NCI-H345 (cell line): Measurements from ENCODE around the gene PHF10.

Experiments
- DNase-seq: peaks from one replicate; lab custom pipeline; 2025; lab: John Stamatoyannopoulos, UW

Gene PHF10

DNA sequence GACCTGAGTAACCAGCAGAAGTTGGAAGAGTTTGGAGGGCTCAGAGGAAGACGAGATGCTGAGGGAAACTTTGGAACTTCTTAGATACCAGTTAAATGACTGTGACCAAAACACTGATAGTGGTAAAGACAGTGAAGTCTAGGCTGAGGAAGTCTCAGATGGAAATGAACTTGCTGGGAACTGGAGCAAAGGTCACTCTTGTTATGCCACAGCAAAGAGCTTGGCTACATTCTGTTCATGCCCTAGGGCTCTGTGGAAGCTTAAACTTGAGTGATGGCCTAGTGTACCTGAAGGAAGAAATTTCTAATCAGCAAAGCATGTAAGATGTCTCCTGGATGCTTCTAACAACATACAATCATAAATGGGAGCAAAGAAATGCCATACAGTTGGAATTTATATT lies 47.2 kb downstream of the PHF10 start:
- DNase-seq = no peak

DNA sequence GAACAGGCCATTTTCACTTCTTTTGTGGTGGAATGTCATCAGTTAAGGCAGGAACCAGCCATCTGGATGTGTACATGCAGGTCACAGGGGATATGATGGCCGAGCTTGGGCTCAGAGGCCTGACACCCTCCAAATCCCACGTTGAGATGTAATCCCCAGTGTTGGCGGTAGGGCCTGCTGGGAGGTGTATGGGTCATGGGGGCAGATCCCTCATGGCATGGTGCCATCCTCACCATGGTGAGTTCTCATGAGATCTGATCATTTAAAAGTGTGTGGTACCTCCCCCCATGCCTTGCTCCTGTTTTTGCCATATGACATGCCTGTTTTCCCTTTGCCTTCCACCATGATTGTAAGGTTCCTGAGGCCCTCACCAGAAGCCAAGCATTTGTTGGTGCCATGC lies 49.3 kb downstream of the PHF10 start:
- no peak for DNase-seq

DNA sequence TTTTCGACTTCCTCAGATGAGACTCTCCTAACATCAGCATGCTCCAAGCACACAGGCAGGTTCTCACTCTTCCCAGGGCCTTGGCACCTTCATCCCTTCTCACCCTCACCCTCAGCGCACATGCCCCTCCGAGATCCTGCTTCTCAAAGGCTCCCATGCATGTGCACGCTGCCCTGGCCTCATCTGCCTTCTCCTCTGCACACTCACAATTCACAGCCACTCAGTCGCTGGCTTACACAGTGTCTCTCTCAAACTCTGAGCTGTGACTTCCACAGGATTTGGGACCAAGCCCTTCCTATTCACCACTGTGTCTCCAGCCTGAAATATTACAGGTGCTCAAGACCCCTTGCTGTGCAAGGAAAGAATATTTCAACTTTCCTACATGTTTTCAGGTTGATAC lies 52.7 kb downstream of the PHF10 start:
- DNase-seq = no peak

DNA sequence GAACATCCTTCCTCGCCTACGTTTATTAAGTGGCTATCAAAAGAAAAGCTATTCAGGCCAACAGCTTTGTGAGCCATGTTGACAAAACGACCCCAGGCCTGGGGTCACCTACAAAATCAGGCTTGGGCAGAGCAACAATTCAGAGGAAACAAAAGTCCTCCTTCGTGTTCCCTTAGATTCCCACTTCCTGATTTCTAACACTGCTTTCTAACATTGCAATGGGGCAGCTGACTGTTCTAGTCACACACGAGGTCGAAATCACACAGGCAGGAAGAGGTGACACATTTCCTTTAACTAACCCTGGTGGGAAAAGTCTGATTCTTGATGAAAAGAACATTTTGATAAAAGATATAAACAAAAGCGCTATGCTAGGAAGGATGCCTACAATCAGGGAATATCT lies 54.4 kb downstream of the PHF10 start:
- DNase-seq = no peak

DNA sequence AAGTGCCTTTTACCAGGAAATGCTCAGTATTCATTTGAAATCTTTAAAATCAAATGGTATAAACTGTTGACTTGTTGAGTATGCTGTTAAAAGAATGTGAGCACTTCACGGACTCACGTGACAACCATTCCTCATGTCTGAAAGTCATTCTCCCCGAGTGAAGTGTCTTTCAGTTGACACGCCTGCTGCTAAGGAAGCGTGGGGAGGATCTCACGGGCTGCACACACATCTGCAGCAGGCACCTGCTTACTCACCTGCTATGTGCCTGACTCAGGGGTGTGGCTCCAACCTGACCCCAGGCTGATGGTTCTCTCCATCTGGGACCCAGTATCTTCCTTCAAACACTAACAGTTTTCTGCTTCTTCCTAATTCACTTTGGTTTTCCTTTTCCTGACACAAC lies 55.2 kb downstream of the PHF10 start:
- DNase-seq = peak; percentile 72

DNA sequence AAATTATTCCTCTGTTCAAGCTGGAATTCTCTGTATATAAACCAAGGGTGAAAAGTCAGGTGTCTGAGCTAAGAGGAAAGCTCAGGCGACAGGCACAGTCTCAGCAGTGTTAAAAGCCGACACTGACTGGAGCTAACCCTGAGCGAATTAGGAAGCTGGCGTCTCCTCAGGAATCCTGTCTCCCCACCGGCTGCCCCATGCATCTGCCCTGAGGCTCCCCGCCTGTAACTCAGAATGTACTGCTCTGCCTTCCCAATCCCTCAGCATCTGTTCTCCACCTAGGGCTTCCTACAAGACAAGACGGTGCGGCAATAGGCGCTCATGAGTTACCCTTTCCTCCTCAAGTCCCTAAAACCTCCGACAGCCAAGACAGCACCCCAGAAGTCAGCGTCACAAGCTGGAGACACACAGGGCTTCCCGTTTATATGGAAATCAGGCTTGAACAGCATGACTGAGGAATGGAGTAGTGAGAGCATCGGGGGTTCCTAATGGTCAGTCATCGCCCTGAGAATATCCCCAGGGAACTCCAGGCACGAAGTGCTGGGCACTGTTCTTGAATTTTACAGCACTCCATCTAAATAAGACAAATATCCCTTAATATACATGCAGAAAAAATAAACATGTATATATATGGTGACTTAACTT lies 56.0 kb downstream of the PHF10 start:
- no peak for DNase-seq

DNA sequence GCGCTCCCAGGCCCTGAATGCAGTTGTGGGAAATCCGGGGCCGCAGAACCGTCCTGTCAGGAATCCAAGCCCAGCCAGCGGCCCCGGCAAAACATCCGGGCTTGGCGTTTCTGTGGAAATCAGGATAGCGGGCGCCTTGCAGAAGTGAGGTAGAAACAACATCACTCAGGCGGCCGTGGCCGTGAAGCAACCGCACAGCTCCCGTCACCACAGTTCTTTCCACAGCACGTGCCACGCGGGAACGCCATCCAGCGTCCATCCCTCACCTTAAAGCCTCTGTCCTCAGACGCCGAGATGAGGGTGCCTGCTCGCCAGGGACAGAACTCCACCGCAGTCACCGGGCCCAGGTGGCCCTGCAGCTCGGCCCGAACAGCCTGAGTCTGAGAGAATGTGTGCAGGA lies 56.6 kb downstream of the PHF10 start:
- no peak for DNase-seq

DNA sequence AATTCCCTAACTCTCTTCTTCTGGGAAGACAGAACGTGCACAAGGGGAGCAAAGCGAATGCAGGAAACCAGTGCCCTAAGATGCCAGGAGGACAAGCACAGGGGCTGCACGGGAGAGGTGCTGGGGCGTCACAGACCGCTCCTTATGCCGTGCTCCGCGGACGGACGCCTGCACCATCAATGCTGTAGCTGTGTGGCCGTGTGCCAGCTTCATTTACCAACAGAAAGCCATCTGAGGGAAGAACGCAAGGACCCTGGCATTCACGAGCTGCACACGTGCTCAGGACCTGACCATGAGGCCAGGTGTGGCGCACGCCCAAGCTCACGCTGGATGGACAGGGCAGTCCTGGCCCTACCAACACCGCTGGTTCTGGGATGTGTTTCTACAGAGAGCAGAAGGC lies 57.9 kb downstream of the PHF10 start:
- peak; percentile 70 for DNase-seq

DNA sequence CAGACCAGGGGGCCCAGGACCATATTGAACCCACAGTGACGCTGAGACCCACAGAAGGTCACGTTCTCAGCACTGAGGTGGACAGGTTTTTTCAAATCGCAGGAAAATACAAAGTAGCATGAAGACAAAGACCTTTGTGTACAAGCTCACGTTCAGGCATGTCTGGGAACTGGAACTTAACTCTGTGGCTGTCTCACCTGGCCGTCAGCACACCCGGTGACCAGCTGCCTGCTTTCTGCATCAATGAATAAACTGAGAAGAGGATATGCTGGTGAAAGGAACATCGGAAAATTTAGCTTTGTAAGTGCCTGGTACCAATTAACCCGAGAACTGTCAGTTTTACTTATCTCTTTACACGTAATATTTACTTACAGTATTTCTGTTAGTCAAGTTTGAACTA lies 59.0 kb downstream of the PHF10 start:
- peak; percentile 87 for DNase-seq

DNA sequence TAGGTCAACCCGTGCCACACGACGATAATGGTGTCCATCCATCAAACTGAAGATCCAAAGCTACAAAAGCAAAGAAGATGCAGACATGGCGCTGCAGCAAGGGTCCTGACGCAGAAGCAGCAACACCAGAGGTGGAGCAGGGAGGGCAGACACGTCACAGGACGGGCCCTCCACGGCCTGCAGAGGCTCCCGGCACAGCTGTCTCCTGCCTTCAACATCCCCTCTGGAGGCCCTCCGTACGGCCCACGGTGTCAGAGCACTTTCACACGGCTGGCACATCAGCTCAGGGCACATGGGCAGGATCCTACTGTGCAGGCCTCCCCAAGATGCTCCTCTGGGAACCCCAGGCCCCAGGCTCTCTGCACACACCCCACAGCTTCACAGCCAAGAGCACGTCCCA lies 60.1 kb downstream of the PHF10 start:
- DNase-seq = no peak

DNA sequence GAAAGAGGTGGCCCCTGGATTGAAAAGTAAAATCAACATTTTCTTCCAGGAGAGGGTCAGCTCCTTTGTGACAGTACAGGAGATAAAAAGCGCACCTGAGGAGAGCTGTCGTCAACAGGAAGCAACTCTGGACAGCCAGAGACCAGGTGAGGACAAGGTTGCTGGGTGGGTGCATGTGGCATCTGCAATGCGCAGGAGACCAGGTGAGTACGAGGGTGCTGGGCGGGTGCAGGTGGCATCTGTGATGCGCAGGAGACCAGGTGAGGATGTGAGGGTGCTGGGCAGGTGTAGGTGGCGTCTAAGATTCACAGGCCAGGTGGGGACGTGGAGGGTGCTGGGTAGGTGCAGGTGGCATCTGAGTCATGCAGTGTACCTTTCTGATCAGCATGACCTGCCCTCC lies 60.8 kb downstream of the PHF10 start:
- DNase-seq = peak; percentile 73

DNA sequence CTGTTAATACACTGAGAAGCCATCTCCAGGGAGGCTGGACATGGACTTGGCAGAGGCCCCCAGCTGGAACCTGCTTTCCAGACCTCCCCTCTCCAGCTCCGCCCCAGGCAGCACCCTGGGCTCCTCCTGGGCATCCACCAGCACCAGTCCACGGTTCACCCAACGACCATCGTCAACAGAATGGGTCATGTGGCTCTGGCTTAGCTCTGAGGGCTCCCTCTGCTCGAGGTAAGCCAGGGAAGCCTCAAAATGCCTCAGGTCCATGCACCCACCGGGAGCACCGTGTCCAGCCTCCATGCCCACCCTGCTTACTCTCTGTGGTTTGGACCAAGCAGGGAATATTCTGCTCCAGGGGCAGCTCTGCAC lies 62.9 kb downstream of the PHF10 start:
- DNase-seq = no peak

DNA sequence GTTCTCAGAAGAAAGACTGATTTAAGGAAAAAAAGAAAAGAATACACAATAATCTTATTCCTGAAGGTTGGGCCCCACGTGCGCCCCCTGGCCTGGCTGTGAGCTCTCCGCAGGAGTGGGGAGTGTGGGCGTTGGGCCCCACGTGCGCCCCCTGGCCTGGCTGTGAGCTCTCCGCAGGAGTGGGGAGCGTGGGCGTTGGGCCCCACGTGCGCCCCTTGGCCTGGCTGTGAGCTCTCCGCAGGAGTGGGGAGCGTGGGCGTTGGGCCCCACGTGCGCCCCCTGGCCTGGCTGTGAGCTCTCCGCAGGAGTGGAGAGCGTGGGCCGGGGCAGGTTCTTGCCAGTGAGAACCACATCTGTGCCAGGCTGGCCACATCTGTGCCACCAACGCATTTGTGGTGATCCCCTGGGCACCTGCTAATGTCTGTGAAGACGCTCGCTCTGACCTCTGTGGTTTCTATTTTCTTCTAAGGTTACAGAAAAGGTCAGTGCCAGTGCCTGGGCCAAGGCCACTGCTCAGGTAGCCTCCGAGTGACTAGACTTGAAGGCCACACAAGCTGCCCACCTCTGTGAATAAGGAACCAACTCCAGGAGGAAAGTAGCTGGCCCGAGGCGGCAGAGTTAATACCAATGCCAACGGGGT lies 63.4 kb downstream of the PHF10 start:
- no peak for DNase-seq

DNA sequence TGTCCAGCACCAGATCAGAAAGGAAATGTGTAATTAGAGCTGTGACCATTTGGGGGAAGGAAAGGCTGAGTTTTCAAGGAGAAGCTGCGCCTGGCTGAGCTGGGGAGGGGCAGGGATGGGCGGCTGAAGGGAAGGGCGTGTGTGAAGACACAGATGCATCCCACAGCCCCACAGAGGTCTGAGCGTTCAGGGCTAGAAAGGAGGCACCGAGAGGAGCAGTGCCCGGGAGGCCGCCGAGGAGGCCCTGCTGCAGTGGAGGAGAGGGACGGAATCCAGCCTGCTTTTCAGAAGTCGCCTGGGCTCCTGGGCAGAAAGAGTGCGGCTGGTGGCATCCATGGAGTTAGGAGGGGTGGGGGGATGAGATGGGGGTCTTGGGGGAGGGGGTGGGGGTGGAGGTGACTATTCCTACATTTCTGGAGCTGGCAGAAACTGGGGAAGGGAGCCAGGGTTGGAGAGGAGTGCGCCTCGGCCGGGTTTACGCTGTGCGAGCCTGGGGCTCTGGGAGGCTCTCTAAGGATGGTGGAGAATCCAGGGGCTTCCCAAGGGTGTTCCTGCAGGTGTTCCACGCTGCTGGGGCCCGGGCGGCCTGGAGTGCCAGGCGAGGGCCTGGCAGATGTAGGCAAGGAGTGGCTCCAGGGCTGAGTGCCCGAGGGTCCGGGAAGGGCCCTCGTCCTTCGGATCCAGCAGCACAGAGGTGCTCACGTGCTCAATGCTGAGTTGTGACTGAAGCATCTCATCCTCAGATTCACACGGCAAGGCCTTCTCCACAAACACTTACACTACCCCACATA lies 64.3 kb downstream of the PHF10 start:
- DNase-seq = no peak

DNA sequence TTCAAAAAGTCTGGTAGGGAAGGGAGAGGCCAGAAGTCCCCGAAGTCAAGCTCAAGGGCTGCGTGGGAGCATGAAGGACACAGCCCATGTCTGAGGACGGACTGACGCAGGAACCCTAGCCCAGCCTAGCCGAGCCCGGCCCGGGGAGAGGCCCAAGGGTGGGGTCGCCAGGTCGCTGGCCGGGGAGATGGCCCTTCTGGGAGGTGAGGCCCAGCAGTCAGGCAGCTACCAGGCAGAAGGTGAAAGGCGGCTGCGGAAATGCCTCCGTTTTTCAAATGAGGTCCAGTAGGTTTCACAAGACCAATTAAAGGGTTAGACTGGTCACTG lies 67.1 kb downstream of the PHF10 start:
- DNase-seq = no peak

DNA sequence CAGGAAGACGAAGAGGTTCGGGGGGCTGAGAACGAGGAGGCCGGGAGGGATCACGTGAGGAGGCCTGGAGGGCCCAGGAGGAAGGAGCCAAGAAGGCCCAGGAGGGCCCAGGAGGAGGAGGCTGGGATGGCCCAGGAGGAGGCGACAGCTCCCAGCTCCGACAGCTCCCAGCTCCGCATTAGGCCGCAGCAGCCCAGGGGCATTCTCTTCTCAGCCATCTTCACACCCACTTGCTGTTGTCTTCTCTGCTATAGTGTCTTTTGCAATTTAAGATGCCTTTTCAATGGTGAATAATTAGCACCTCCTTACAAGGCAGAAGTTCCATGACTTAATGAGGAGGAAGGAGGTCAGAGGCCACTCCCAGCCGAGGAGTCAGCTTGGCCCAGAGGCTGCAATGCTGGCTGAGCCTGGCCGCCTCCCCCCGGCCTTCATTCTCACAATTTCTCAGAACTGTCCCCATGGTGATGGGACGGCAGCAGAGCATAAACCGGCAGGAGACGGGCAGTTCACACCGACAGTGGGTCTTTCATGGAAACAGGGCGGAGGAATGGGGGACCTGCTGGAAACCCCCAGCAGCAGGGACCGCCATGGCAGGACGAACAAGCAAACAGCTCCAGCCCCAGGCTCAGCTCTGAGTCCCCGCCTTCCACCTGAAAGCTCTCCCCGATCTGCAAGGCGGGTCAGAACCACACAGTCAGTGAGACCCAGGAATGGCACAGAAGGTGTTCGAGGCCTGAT lies 67.6 kb downstream of the PHF10 start:
- no peak for DNase-seq

DNA sequence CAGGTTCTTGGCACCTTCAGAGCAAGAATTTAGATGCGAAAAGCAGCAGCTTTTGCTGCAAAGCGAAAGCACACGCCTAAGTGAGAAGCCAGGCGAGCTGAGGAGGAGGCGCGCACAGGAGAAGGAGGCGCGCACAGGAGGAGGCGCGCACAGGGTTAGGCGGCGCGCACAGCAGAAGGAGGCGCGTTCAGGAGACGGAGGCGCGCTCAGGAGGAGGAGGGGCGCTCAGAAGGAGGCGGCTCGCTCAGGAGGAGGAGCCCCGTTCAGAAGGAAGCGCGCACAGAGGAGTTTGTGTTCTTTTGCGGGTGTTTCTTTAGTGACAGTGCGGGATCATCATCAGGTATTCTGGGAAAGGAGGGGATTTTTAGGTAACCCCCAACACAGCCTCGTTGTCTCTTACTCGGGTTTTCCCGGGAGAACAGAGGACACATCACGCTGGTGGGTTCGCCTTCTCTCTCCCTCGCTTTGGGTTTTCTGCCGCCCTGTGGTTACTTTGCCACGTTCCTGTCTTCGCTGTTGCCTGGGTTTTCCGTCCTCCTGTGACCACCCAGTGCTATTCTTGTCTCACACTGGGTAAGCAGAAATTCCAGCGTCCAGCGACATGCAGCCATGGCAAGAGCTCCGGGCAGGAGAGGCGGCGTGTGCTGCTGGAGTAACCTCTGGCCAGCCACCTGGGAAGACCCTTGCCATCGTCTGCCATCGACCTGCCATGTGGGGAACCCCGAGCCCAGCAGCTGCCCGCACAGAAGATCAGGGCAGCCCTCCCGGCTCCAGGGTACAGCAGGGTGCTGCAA lies 69.5 kb downstream of the PHF10 start:
- no peak for DNase-seq
